Muscle layer of colon (tissue), 2 donors: ENCODE measurements around the gene NPC1.
"Not testable (repeated sequence)": the region's sequence is repeated elsewhere in the genome, so short reads cannot be mapped to it uniquely, and the experiment has no call there.

Experiments used
- H3K27ac ChIP-seq: one replicate; pipeline ENCODE4 v1.7.0; 2013; ENCODE audit warnings: low read depth, mild to moderate bottlenecking, low read length, moderate library complexity
- H3K27me3 ChIP-seq, 2 donors: one replicate each; pipeline ENCODE4 v1.7.0; 2013; ENCODE audit warnings: low read length in 2 of 2, mild to moderate bottlenecking in 2 of 2; ENCODE audit not compliant: insufficient read depth in 2 of 2, control insufficient read depth in 1 of 2
- H3K36me3 ChIP-seq: one replicate; pipeline ENCODE4 v1.7.0; 2013; ENCODE audit warnings: mild to moderate bottlenecking, low read length; ENCODE audit not compliant: insufficient read depth
- H3K4me1 ChIP-seq: one replicate; pipeline ENCODE4 v1.7.0; 2013; ENCODE audit warnings: mild to moderate bottlenecking, low read length; ENCODE audit not compliant: insufficient read depth
- H3K4me3 ChIP-seq, 2 donors: one replicate each; pipeline ENCODE4 v1.7.0; 2013; ENCODE audit warnings: low read length in 2 of 2, low read depth in 1 of 2, mild to moderate bottlenecking in 1 of 2, moderate library complexity in 1 of 2
- H3K9ac ChIP-seq: one replicate; pipeline ENCODE4 v1.7.0; 2013; ENCODE audit warnings: low read length
- H3K9me3 ChIP-seq: one replicate; pipeline ENCODE4 v1.7.0; 2013; ENCODE audit warnings: mild to moderate bottlenecking, low read length
- donor health status: abdominal sarcoma.
- donor health status: Adenocarcinoma of cecum.

Gene NPC1

GRCh38 chr18:23494992-23495391 is 91.3 kb downstream of the NPC1 start:
- Histone ChIP-seq H3K4me3 (no peak overlapping the region), H3K9me3 (no peaks in the 10 kb centered on the region), H3K27ac (no peak overlapping the region), H3K9ac (no peak overlapping the region), H3K4me1 (no peaks in the 10 kb centered on the region), H3K36me3 (no peaks in the 10 kb centered on the region), H3K27me3 (no peaks in the 10 kb centered on the region)

GRCh38 chr18:23493654-23494053 is 92.7 kb downstream of the NPC1 start:
- no peaks in the 10 kb centered on the region for H3K9me3 ChIP-seq
- H3K27me3 ChIP-seq: no peaks in the 10 kb centered on the region
- H3K9ac ChIP-seq: no peak overlapping the region
- H3K36me3 ChIP-seq: no peaks in the 10 kb centered on the region
- no peak overlapping the region for H3K27ac ChIP-seq
- H3K4me3 ChIP-seq: no peak overlapping the region
- no peaks in the 10 kb centered on the region for H3K4me1 ChIP-seq

DNA sequence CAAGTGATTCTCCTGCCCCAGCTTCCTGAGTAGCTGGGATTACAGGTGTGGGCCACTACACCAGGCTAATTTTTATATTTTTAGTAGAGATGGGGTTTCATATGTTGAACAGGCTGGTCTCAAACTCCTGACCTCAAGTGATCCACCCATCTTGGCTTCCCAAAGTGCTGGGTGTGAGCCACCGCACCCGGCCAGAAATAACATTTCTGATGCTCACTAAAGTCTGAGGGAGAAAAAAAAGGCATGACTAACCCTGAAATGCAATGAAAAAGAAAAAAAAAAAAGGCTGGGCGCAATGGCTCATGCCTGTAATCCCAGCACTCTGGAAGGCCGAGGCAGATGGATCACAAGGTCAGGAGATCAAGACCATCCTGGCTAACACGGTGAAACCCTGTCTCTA is 96.7 kb downstream of the NPC1 start:
- H3K9me3 ChIP-seq, H3K27me3 ChIP-seq, H3K27ac ChIP-seq, H3K9ac ChIP-seq, H3K36me3 ChIP-seq, H3K4me1 ChIP-seq, H3K4me3 ChIP-seq: not testable (repeated sequence)

- Histone ChIP-seq H3K9me3 (no peaks in the 10 kb centered on the region), H3K4me3 (no peak overlapping the region), H3K36me3 (no peaks in the 10 kb centered on the region), H3K4me1 (no peaks in the 10 kb centered on the region), H3K27me3 (no peaks in the 10 kb centered on the region), H3K27ac (no peak overlapping the region), H3K9ac (no peak overlapping the region)
These were observed 98.4 kb downstream of the NPC1 start for GRCh38 chr18:23487738-23488570.

DNA sequence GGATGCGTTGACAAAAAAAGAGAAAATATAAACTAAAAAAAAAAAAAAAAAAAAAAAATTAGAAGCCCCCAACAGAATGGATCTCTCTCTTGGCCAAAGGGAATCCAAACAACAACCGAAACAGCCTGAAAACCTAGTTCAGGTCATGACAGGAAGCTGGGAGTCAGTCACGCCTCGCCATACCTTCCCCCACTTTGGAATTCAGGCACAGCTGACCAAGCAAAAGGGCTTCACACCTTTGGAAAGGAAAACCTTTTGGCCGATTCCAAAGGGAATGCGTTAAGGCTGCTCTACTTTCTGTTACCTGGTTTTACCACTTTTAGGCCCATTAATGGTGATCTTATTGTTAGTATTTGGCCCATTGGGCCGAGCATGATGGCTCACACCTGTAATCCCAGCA is 100.9 kb downstream of the NPC1 start:
- no peak overlapping the region for H3K27ac ChIP-seq
- H3K36me3 ChIP-seq: peaks cover 12% of the 10 kb centered on the region

GRCh38 chr18:23484561-23485182 is 101.6 kb downstream of the NPC1 start:
- Histone ChIP-seq H3K4me3 (no peak overlapping the region), H3K9ac (no peak overlapping the region), H3K27me3 (no peaks in the 10 kb centered on the region), H3K36me3 (peaks cover 19% of the 10 kb centered on the region), H3K9me3 (no peaks in the 10 kb centered on the region), H3K27ac (no peak overlapping the region), H3K4me1 (no peaks in the 10 kb centered on the region)

More for the DNA sequence above, 100.9 kb downstream of the NPC1 start:
- Histone ChIP-seq H3K9ac (no peak overlapping the region), H3K27me3 (no peaks in the 10 kb centered on the region), H3K4me1 (no peaks in the 10 kb centered on the region), H3K9me3 (no peaks in the 10 kb centered on the region), H3K4me3 (no peak overlapping the region)
